Cardiac fibroblast (primary cell): Measurements from ENCODE around the gene PIK3AP1.

Experiments used
- DNase-seq, 2 donors: peaks; one replicate each; pipeline versions ENCODE4 v3.0.0 to v3.0.0-alpha.2; 2010; ENCODE audit warnings: low read depth in 2 of 2
- H3K4me3 ChIP-seq, 2 donors: replicated peaks in 1 of 2; 1 replicate in 1 of 2; 2 replicates in 1 of 2; pipeline ENCODE4 v1.5.1; 2011; ENCODE audit warnings: low read depth in 2 of 2, low read length in 2 of 2, mild to moderate bottlenecking in 2 of 2, moderate library complexity in 1 of 2
- CTCF ChIP-seq: IDR thresholded peaks from one replicate; pipeline ENCODE4 v1.5.1; 2011; ENCODE audit warnings: low read depth, mild to moderate bottlenecking, low read length, inconsistent platforms

The PIK3AP1 gene

GRCh38 chr10:96586419-96587263, 133.7 kb downstream of the PIK3AP1 start, which contains the start of gene TM9SF3:
Gene TM9SF3, minus strand, starts transcription at chr10:96587012. Its CDS starts 177 bp downstream, at chr10:96586835.
- DNase-seq: peak; percentile 87 to 91
- no peak for TF ChIP-seq CTCF
- peak within 1 kb of the TSS; percentile 90 to 97 for H3K4me3 ChIP-seq

GRCh38 chr10:96585736-96586418, 134.4 kb downstream of the PIK3AP1 start:
- TF ChIP-seq CTCF: no peak
- DNase-seq: peak in 1 of 2 donors; percentile 10
- peak overlapping the region; percentile 90 to 97 for H3K4me3 ChIP-seq

DNA sequence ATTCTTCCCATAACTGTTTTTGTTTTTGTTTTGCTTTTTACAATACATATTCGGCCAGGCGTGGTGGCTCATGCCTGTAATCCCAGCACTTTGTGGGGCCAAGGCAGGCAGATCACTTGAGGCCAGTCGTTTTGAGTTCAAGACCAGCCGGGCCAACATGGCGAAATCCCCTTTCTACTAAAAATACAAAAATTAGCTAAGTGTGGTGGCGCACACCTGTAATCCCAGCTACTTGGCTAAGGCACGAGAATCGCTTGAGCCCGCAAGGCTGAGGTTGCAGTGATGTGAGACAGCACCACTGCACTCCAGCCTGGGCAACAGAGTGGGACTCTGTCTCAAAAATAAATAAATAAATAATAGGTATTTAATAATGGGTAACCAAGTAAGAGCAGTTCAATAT, 135.8 kb downstream of the PIK3AP1 start:
- no peak for TF ChIP-seq CTCF
- DNase-seq: no peak
- H3K4me3 ChIP-seq: no peak overlapping the region

DNA sequence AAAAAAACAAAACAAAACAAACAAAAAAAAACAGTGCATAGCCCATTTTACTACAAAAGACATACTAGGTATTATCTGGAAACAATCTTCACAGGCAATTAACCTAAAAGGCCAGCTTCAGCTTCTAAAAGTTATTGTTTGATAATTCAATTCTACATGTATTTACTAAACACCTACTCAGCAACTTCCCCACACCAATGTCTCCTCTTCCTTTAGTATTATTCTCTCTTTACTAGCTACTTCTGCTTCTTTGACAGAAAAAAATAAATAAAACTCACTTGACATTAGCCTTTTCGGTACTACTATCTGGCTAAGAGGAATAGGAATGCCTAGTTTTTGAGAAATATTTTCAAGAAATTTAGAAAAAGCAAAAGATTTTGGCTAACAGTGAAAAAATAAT, 136.3 kb downstream of the PIK3AP1 start:
- no peak for TF ChIP-seq CTCF
- no peak for DNase-seq
- H3K4me3 ChIP-seq: no peak overlapping the region

GRCh38 chr10:96579133-96579532, 141.2 kb downstream of the PIK3AP1 start:
- DNase-seq: no peak
- TF ChIP-seq CTCF: no peak
- no peak overlapping the region for H3K4me3 ChIP-seq

- no peak overlapping the region for H3K4me3 ChIP-seq
- TF ChIP-seq CTCF: no peak
- no peak for DNase-seq
These were observed 141.7 kb downstream of the PIK3AP1 start for GRCh38 chr10:96578633-96579032.
